ENCODE measurements around the gene LDHB.
A peak's percentile ranks its signal among the peaks of the same experiment; 100 is the strongest.

LDHB gene

GRCh38 chr12:21607701-21608100, 49.9 kb downstream of the LDHB start:
- no peak for TF ChIP-seq GLIS3 (CRISPR knock-in tag; IDR thresholded peaks at IDR 0.05)
- TF ChIP-seq CSDC2 (CRISPR knock-in tag; IDR thresholded peaks at IDR 0.05): no peak
- TF ChIP-seq TCF4 (CRISPR knock-in tag; IDR thresholded peaks at IDR 0.05; ENCODE audit: borderline replicate concordance): no peak
- no peak for TF ChIP-seq ESRRG (CRISPR knock-in tag; IDR thresholded peaks at IDR 0.05)
- TF ChIP-seq ZNF8 (CRISPR knock-in tag; IDR thresholded peaks at IDR 0.05): no peak
- TF ChIP-seq ZFP3 (CRISPR knock-in tag; IDR thresholded peaks at IDR 0.05): no peak
- TF ChIP-seq, protein P1, sequence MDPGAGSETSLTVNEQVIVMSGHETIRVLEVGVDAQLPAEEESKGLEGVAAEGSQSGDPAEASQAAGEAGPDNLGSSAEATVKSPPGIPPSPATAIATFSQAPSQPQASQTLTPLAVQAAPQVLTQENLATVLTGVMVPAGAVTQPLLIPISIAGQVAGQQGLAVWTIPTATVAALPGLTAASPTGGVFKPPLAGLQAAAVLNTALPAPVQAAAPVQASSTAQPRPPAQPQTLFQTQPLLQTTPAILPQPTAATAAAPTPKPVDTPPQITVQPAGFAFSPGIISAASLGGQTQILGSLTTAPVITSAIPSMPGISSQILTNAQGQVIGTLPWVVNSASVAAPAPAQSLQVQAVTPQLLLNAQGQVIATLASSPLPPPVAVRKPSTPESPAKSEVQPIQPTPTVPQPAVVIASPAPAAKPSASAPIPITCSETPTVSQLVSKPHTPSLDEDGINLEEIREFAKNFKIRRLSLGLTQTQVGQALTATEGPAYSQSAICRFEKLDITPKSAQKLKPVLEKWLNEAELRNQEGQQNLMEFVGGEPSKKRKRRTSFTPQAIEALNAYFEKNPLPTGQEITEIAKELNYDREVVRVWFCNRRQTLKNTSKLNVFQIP (CRISPR knock-in tag; IDR thresholded peaks at IDR 0.05; ENCODE audit: borderline replicate concordance, low read depth): no peak
- no peak for TF ChIP-seq ZNF565 (CRISPR knock-in tag; conservative IDR thresholded peaks at IDR 0.05; ENCODE audit: low read depth)
- no peak for TF ChIP-seq ZFP30 (CRISPR knock-in tag; IDR thresholded peaks at IDR 0.05)
- TF ChIP-seq PPARA (CRISPR knock-in tag; IDR thresholded peaks at IDR 0.05; ENCODE audit: borderline replicate concordance): no peak
- no peak for TF ChIP-seq ZNF70 (CRISPR knock-in tag; IDR thresholded peaks at IDR 0.05)
- TF ChIP-seq, protein P2, sequence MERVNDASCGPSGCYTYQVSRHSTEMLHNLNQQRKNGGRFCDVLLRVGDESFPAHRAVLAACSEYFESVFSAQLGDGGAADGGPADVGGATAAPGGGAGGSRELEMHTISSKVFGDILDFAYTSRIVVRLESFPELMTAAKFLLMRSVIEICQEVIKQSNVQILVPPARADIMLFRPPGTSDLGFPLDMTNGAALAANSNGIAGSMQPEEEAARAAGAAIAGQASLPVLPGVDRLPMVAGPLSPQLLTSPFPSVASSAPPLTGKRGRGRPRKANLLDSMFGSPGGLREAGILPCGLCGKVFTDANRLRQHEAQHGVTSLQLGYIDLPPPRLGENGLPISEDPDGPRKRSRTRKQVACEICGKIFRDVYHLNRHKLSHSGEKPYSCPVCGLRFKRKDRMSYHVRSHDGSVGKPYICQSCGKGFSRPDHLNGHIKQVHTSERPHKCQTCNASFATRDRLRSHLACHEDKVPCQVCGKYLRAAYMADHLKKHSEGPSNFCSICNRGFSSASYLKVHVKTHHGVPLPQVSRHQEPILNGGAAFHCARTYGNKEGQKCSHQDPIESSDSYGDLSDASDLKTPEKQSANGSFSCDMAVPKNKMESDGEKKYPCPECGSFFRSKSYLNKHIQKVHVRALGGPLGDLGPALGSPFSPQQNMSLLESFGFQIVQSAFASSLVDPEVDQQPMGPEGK (CRISPR knock-in tag; IDR thresholded peaks at IDR 0.05; ENCODE audit: borderline replicate concordance): no peak
- ATAC-seq: peak; percentile 68

- no peak for TF ChIP-seq ARNTL (CRISPR knock-in tag; IDR thresholded peaks at IDR 0.05; ENCODE audit: borderline replicate concordance, low read depth)
- no peak for TF ChIP-seq SNAI2 (CRISPR knock-in tag; IDR thresholded peaks at IDR 0.05)
- no peak for TF ChIP-seq BACH2 (CRISPR knock-in tag; IDR thresholded peaks at IDR 0.05; ENCODE audit: borderline replicate concordance)
- no peak for TF ChIP-seq RARB (CRISPR knock-in tag; IDR thresholded peaks at IDR 0.05)
- no peak for TF ChIP-seq ISL1 (CRISPR knock-in tag; IDR thresholded peaks at IDR 0.05)
- no peak for TF ChIP-seq TCF4 (CRISPR knock-in tag; IDR thresholded peaks at IDR 0.05; ENCODE audit: borderline replicate concordance)
- TF ChIP-seq, protein P3, sequence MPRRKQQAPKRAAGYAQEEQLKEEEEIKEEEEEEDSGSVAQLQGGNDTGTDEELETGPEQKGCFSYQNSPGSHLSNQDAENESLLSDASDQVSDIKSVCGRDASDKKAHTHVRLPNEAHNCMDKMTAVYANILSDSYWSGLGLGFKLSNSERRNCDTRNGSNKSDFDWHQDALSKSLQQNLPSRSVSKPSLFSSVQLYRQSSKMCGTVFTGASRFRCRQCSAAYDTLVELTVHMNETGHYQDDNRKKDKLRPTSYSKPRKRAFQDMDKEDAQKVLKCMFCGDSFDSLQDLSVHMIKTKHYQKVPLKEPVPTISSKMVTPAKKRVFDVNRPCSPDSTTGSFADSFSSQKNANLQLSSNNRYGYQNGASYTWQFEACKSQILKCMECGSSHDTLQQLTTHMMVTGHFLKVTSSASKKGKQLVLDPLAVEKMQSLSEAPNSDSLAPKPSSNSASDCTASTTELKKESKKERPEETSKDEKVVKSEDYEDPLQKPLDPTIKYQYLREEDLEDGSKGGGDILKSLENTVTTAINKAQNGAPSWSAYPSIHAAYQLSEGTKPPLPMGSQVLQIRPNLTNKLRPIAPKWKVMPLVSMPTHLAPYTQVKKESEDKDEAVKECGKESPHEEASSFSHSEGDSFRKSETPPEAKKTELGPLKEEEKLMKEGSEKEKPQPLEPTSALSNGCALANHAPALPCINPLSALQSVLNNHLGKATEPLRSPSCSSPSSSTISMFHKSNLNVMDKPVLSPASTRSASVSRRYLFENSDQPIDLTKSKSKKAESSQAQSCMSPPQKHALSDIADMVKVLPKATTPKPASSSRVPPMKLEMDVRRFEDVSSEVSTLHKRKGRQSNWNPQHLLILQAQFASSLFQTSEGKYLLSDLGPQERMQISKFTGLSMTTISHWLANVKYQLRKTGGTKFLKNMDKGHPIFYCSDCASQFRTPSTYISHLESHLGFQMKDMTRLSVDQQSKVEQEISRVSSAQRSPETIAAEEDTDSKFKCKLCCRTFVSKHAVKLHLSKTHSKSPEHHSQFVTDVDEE (CRISPR knock-in tag; IDR thresholded peaks at IDR 0.05): no peak
- TF ChIP-seq ZFP30 (CRISPR knock-in tag; IDR thresholded peaks at IDR 0.05): no peak
- TF ChIP-seq CSRNP3 (CRISPR knock-in tag; IDR thresholded peaks at IDR 0.05): no peak
- no peak for TF ChIP-seq ZNF565 (CRISPR knock-in tag; conservative IDR thresholded peaks at IDR 0.05; ENCODE audit: low read depth)
- TF ChIP-seq ZNF70 (CRISPR knock-in tag; IDR thresholded peaks at IDR 0.05): no peak
- TF ChIP-seq, protein P4, sequence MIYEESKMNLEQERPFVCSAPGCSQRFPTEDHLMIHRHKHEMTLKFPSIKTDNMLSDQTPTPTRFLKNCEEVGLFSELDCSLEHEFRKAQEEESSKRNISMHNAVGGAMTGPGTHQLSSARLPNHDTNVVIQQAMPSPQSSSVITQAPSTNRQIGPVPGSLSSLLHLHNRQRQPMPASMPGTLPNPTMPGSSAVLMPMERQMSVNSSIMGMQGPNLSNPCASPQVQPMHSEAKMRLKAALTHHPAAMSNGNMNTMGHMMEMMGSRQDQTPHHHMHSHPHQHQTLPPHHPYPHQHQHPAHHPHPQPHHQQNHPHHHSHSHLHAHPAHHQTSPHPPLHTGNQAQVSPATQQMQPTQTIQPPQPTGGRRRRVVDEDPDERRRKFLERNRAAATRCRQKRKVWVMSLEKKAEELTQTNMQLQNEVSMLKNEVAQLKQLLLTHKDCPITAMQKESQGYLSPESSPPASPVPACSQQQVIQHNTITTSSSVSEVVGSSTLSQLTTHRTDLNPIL (CRISPR knock-in tag; IDR thresholded peaks at IDR 0.05; ENCODE audit: low read depth): no peak
- TF ChIP-seq CSDC2 (CRISPR knock-in tag; IDR thresholded peaks at IDR 0.05): no peak
- TF ChIP-seq, protein P2 (CRISPR knock-in tag; IDR thresholded peaks at IDR 0.05; ENCODE audit: borderline replicate concordance): no peak
- no peak for ATAC-seq
Observed at GRCh38 chr12:21606175-21606574, 51.5 kb downstream of the LDHB start.
